Measurements from ENCODE around the gene NCKAP5L.
"Not testable (repeated sequence)": the region's sequence is repeated elsewhere in the genome, so short reads cannot be mapped to it uniquely, and the experiment has no call there.

The NCKAP5L gene

GRCh38 chr12:49864798-49865090 lies 36.5 kb upstream of the NCKAP5L start:
- no peaks in the 10 kb centered on the region for H3K36me3 ChIP-seq (replicated peaks; ENCODE audit: low read depth, low read length)
- H3K4me3 ChIP-seq (ENCODE audit: low read length) = no peak overlapping the region
- H3K4me1 ChIP-seq (ENCODE audit: low read length) = no peaks in the 10 kb centered on the region
- H2AFZ ChIP-seq (ENCODE audit: low read depth, low read length) = no peak overlapping the region
- H3K9ac ChIP-seq (ENCODE audit: low read length) = no peak overlapping the region
- H3K27ac ChIP-seq (ENCODE audit: low read length) = no peak overlapping the region
- no peak overlapping the region for H3K4me2 ChIP-seq (ENCODE audit: low read length)
- no peaks in the 10 kb centered on the region for H3K79me2 ChIP-seq (ENCODE audit: low read length)
- no peaks in the 10 kb centered on the region for H4K20me1 ChIP-seq (ENCODE audit: insufficient read depth, low read length)
- H3K27me3 ChIP-seq (ENCODE audit: low read depth, low read length) = peaks cover 6% of the 10 kb centered on the region; the same call in 1 of the 2 replicates
- no peaks in the 10 kb centered on the region for H3K9me3 ChIP-seq (ENCODE audit: insufficient read depth, low read length)
- no peak for TF ChIP-seq CTCF (IDR thresholded peaks at IDR 0.05; ENCODE audit: low read depth, low read length)
- TF ChIP-seq EZH2phosphoT487 (IDR thresholded peaks at IDR 0.05; ENCODE audit: low read depth) = no peak

GRCh38 chr12:49863946-49864797 lies 36.0 kb upstream of the NCKAP5L start:
- TF ChIP-seq EZH2phosphoT487 (IDR thresholded peaks at IDR 0.05; ENCODE audit: low read depth) (no peak), CTCF (IDR thresholded peaks at IDR 0.05; ENCODE audit: low read depth, low read length) (no peak)
- H3K36me3 ChIP-seq (replicated peaks; ENCODE audit: low read depth, low read length) = no peaks in the 10 kb centered on the region
- H3K9me3 ChIP-seq (ENCODE audit: insufficient read depth, low read length) = no peaks in the 10 kb centered on the region
- no peaks in the 10 kb centered on the region for H3K4me1 ChIP-seq (ENCODE audit: low read length)
- no peak overlapping the region for H3K27ac ChIP-seq (ENCODE audit: low read length)
- no peaks in the 10 kb centered on the region for H3K79me2 ChIP-seq (ENCODE audit: low read length)
- no peak overlapping the region for H3K4me2 ChIP-seq (ENCODE audit: low read length)
- H3K27me3 ChIP-seq (ENCODE audit: low read depth, low read length) = peaks cover 6% of the 10 kb centered on the region; the same call in 1 of the 2 replicates
- no peak overlapping the region for H3K4me3 ChIP-seq (ENCODE audit: low read length)
- H4K20me1 ChIP-seq (ENCODE audit: insufficient read depth, low read length) = no peaks in the 10 kb centered on the region
- no peak overlapping the region for H2AFZ ChIP-seq (ENCODE audit: low read depth, low read length)
- H3K9ac ChIP-seq (ENCODE audit: low read length) = no peak overlapping the region

GRCh38 chr12:49860921-49861320 lies 32.7 kb upstream of the NCKAP5L start:
- H3K9ac ChIP-seq (ENCODE audit: low read length); H3K79me2 ChIP-seq (ENCODE audit: low read length); H3K27me3 ChIP-seq (ENCODE audit: low read depth, low read length); H3K4me1 ChIP-seq (ENCODE audit: low read length); H3K36me3 ChIP-seq (replicated peaks; ENCODE audit: low read depth, low read length); H3K4me3 ChIP-seq (ENCODE audit: low read length); H3K27ac ChIP-seq (ENCODE audit: low read length); H3K4me2 ChIP-seq (ENCODE audit: low read length); H4K20me1 ChIP-seq (ENCODE audit: insufficient read depth, low read length); H2AFZ ChIP-seq (ENCODE audit: low read depth, low read length); H3K9me3 ChIP-seq (ENCODE audit: insufficient read depth, low read length): not testable (repeated sequence)

GRCh38 chr12:49855890-49856289 lies 27.7 kb upstream of the NCKAP5L start:
- not testable (repeated sequence) for H3K79me2 ChIP-seq (ENCODE audit: low read length); H3K36me3 ChIP-seq (replicated peaks; ENCODE audit: low read depth, low read length); H3K4me3 ChIP-seq (ENCODE audit: low read length); H2AFZ ChIP-seq (ENCODE audit: low read depth, low read length); H3K4me2 ChIP-seq (ENCODE audit: low read length); H3K9me3 ChIP-seq (ENCODE audit: insufficient read depth, low read length); H3K27me3 ChIP-seq (ENCODE audit: low read depth, low read length); H3K27ac ChIP-seq (ENCODE audit: low read length); H4K20me1 ChIP-seq (ENCODE audit: insufficient read depth, low read length); H3K4me1 ChIP-seq (ENCODE audit: low read length); H3K9ac ChIP-seq (ENCODE audit: low read length)

- Histone ChIP-seq H2AFZ (ENCODE audit: low read depth, low read length) (no peak overlapping the region), H3K27me3 (ENCODE audit: low read depth, low read length) (peaks cover 8% of the 10 kb centered on the region; the same call in 1 of the 2 replicates), H3K36me3 (replicated peaks; ENCODE audit: low read depth, low read length) (no peaks in the 10 kb centered on the region), H3K27ac (ENCODE audit: low read length) (no peak overlapping the region), H3K9ac (ENCODE audit: low read length) (no peak overlapping the region), H4K20me1 (ENCODE audit: insufficient read depth, low read length) (no peaks in the 10 kb centered on the region), H3K4me2 (ENCODE audit: low read length) (no peak overlapping the region), H3K79me2 (ENCODE audit: low read length) (no peaks in the 10 kb centered on the region), H3K4me1 (ENCODE audit: low read length) (no peaks in the 10 kb centered on the region), H3K4me3 (ENCODE audit: low read length) (no peak overlapping the region), H3K9me3 (ENCODE audit: insufficient read depth, low read length) (no peaks in the 10 kb centered on the region)
- no peak for TF ChIP-seq EZH2phosphoT487 (IDR thresholded peaks at IDR 0.05; ENCODE audit: low read depth)
- no peak for TF ChIP-seq CTCF (IDR thresholded peaks at IDR 0.05; ENCODE audit: low read depth, low read length)
These were observed 26.8 kb upstream of the NCKAP5L start for GRCh38 chr12:49854976-49855375.
